OCI-LY7 (cell line): ENCODE data around the gene ANKRD13B. TPM values are rescaled to one million over a fixed set of nuclear protein-coding genes. Genes with fewer than 3 reads are reported as not detected.

Source experiments
- BruUV-seq: library from RNA; stranded (reverse); fragments of 400-500 nt; replicated peaks from 2 replicates; lab custom pipeline; 2021; lab: Mats Ljungman, UMichigan
- CTCF ChIA-PET: fragments of 300-600 bp; sonication (Branson Sonifier 250); formaldehyde crosslinking; loops from one replicate; lab custom pipeline; 2022; ENCODE audit warnings: antibody characterized with exemption; ENCODE audit not compliant: unreplicated experiment; lab: Charles Lee
- POLR2A ChIA-PET: fragments of 300-600 bp; sonication (Branson Sonifier 250); formaldehyde crosslinking; loops from one replicate; lab custom pipeline; 2022; ENCODE audit warnings: antibody characterized with exemption; lab: Charles Lee
- DNase-seq: peaks from one replicate; pipeline ENCODE4 v3.0.0-alpha.2; 2015; ENCODE audit warnings: low spot score
- H2AFZ ChIP-seq: fragments of 200-600 bp; sonication (generic), shearing (Covaris generic); 2 replicates; pipeline ENCODE4 v1.6.1; 2014; ENCODE audit warnings: mild to moderate bottlenecking, antibody characterized with exemption, low read length, moderate library complexity
- H3K27ac ChIP-seq: fragments of 200-600 bp; sonication (generic); 2 replicates; pipeline ENCODE4 v1.5.1; 2014; ENCODE audit warnings: mixed run types, low read depth, mild to moderate bottlenecking, moderate library complexity, low read length, inconsistent platforms; ENCODE audit not compliant: poor library complexity, severe bottlenecking
- H3K36me3 ChIP-seq: fragments of 200-600 bp; sonication (generic); 2 replicates; pipeline ENCODE4 v1.6.1; 2014; ENCODE audit warnings: mild to moderate bottlenecking, antibody characterized with exemption, low read length, moderate library complexity, mixed read lengths; ENCODE audit not compliant: insufficient read depth
- H3K4me1 ChIP-seq: fragments of 200-600 bp; sonication (generic); 2 replicates; pipeline ENCODE4 v1.5.1; 2014; ENCODE audit warnings: mild to moderate bottlenecking, low read length; ENCODE audit not compliant: insufficient read depth, poor library complexity, severe bottlenecking
- H3K4me2 ChIP-seq: fragments of 200-600 bp; sonication (generic); 2 replicates; pipeline ENCODE4 v1.6.1; 2014; ENCODE audit warnings: mild to moderate bottlenecking, low read length
- H3K4me3 ChIP-seq: fragments of 200-600 bp; sonication (generic); 2 replicates; pipeline ENCODE4 v1.5.1; 2014; ENCODE audit warnings: mild to moderate bottlenecking, low read depth, low read length; ENCODE audit not compliant: poor library complexity, severe bottlenecking
- H3K79me2 ChIP-seq: fragments of 200-600 bp; sonication (generic); 2 replicates; pipeline ENCODE4 v1.6.1; 2016; ENCODE audit warnings: low read depth, mild to moderate bottlenecking, low read length, moderate library complexity, mixed read lengths; ENCODE audit not compliant: insufficient read depth
- H3K9me2 ChIP-seq: fragments of 200-600 bp; sonication (generic); 2 replicates; pipeline ENCODE4 v1.6.1; 2016; ENCODE audit warnings: mild to moderate bottlenecking, low read length, mixed read lengths; ENCODE audit not compliant: insufficient read depth
- H3K9me3 ChIP-seq: fragments of 200-600 bp; sonication (generic); 2 replicates; pipeline ENCODE4 v1.6.1; 2014; ENCODE audit warnings: mild to moderate bottlenecking, mixed run types, low read length, mixed read lengths
- H4K20me1 ChIP-seq: fragments of 200-600 bp; sonication (generic); 2 replicates; pipeline ENCODE4 v1.6.1; 2014; ENCODE audit warnings: mild to moderate bottlenecking, antibody characterized with exemption, low read length, moderate library complexity, mixed read lengths; ENCODE audit not compliant: insufficient read depth
- CTCF ChIP-seq: fragments of 200-600 bp; sonication (generic); conservative IDR thresholded peaks from 2 replicates; pipeline ENCODE4 v1.5.1; 2014; ENCODE audit warnings: mild to moderate bottlenecking, antibody characterized with exemption, low read length, moderate library complexity, mixed read lengths
- EZH2phosphoT487 ChIP-seq: fragments of 200-600 bp; sonication (generic); IDR thresholded peaks from 2 replicates; pipeline ENCODE4 v1.6.1; 2018; ENCODE audit warnings: low read depth, borderline replicate concordance, mild to moderate bottlenecking, mixed run types, antibody characterized with exemption, low read length, moderate library complexity, mixed read lengths
- intact Hi-C: fragments of 100-400 bp; cut with micrococcal nuclease; formaldehyde crosslinking; loops from one replicate; pipeline ENCODE4 v1.10.0; 2022; ENCODE audit not compliant: unreplicated experiment
- total RNA-seq, 2 experiments: library from RNA; depleted of rRNA in 1 of 2; stranded (reverse); fragments of >200 nt in 1 of 2; shearing (Covaris generic) in 1 of 2; gene quantifications; 2 replicates each; pipeline ENCODE4 v1.2.3, GENCODE V29; 2014 to 2022

The ANKRD13B gene
- total RNA-seq, 2 experiments from 2014 or later: 22.8 to 30.5 TPM

DNA sequence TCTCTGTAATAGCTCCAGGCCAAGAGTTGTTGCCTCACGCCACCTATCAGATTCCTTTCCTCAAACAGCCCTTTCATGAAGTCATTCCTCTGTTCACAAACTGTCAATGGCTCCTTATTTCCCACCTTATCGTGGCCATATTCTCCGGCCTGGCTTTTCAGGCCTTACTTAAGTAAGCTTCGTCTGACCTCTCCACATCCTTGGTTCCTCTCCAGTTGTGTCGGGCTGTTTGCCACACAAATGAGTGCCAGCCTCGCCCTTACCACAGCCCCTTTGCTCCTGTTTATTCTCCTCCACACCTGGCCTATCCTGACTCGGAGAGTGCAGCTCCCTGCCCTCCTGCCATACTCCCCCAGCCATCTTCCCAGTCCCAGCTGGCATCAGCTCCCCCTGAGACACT is 22.4 kb upstream of the ANKRD13B start:
- no peaks in the 10 kb centered on the region for H3K9me3 ChIP-seq
- no peak for DNase-seq
- intact Hi-C loops: no loop called here
- no peak overlapping the region for H2AFZ ChIP-seq
- no peaks in the 10 kb centered on the region for H4K20me1 ChIP-seq
- no peak for TF ChIP-seq EZH2phosphoT487
- TF ChIP-seq CTCF: no peak
- H3K27ac ChIP-seq: no peak overlapping the region
- peaks cover 26% of the 10 kb centered on the region for H3K36me3 ChIP-seq
- BruUV-seq: no TSS peak
- POLR2A ChIA-PET: no interaction called here
- no peak overlapping the region for H3K4me3 ChIP-seq
- peaks cover 25% of the 10 kb centered on the region for H3K4me1 ChIP-seq
- no peaks in the 10 kb centered on the region for H3K9me2 ChIP-seq
- H3K4me2 ChIP-seq: no peak overlapping the region
- CTCF ChIA-PET: interaction anchor here (0.6 kb wide), 1 partner anchor 14 kb away, joined by 3 read pairs; no protein-coding TSS in a partner anchor
- H3K79me2 ChIP-seq: no peaks in the 10 kb centered on the region

GRCh38 chr17:29571486-29571882 is 21.4 kb upstream of the ANKRD13B start:
- no peak overlapping the region for H3K27ac ChIP-seq
- TF ChIP-seq CTCF (no peak), EZH2phosphoT487 (no peak)
- POLR2A ChIA-PET: interaction anchor here (1.1 kb wide), 1 partner anchor 19 kb away, joined by 3 read pairs; no protein-coding TSS in a partner anchor
- no peaks in the 10 kb centered on the region for H4K20me1 ChIP-seq
- H3K4me1 ChIP-seq: peaks cover 16% of the 10 kb centered on the region
- CTCF ChIA-PET: interaction anchor here (0.5 kb wide), 1 partner anchor 12 kb away, joined by 3 read pairs; no protein-coding TSS in a partner anchor
- H3K9me2 ChIP-seq: no peaks in the 10 kb centered on the region
- H3K4me2 ChIP-seq: no peak overlapping the region
- H3K79me2 ChIP-seq: no peaks in the 10 kb centered on the region
- intact Hi-C loops: no loop called here
- no peaks in the 10 kb centered on the region for H3K9me3 ChIP-seq
- BruUV-seq: no TSS peak
- H3K4me3 ChIP-seq: no peak overlapping the region
- peaks cover 36% of the 10 kb centered on the region for H3K36me3 ChIP-seq
- no peak for DNase-seq
- H2AFZ ChIP-seq: no peak overlapping the region
